IPS DF 6.9 (cell line): ENCODE measurements around the gene SPATA24.

Experiments
- DNase-seq: peaks from one replicate; pipeline ENCODE4 v3.0.0-alpha.2; 2013; ENCODE audit warnings: low read depth, low spot score
- H3K27ac ChIP-seq: one replicate; pipeline ENCODE4 v1.5.1; 2013; ENCODE audit warnings: low read length, control low read depth
- H3K27me3 ChIP-seq: 2 replicates; pipeline ENCODE4 v1.6.1; 2013; ENCODE audit warnings: mild to moderate bottlenecking, low read length; ENCODE audit not compliant: control insufficient read depth, insufficient read depth
- H3K36me3 ChIP-seq: 2 replicates; pipeline ENCODE4 v1.6.1; 2013; ENCODE audit warnings: low read length; ENCODE audit not compliant: control insufficient read depth, insufficient read depth
- H3K4me1 ChIP-seq: 2 replicates; pipeline ENCODE4 v1.6.1; 2013; ENCODE audit warnings: low read length; ENCODE audit not compliant: control insufficient read depth, insufficient read depth
- H3K4me3 ChIP-seq: 2 replicates; pipeline ENCODE4 v1.5.1; 2013; ENCODE audit warnings: mild to moderate bottlenecking, low read length
- H3K9me3 ChIP-seq: 2 replicates; pipeline ENCODE4 v1.6.1; 2013; ENCODE audit warnings: low read length, inconsistent platforms; ENCODE audit not compliant: control insufficient read depth, insufficient read depth
- WGBS: extraction: QIAGEN DNeasy Blood & Tissue Kit; methylation state at CpG from one replicate; pipeline ENCODE4 v1.1.7; 2013; ENCODE audit warnings: mixed read lengths, missing lambda C conversion rate; ENCODE audit not compliant: insufficient read length, insufficient coverage; 5-methylcytosine and 5-hydroxymethylcytosine counted together

Gene SPATA24

DNA sequence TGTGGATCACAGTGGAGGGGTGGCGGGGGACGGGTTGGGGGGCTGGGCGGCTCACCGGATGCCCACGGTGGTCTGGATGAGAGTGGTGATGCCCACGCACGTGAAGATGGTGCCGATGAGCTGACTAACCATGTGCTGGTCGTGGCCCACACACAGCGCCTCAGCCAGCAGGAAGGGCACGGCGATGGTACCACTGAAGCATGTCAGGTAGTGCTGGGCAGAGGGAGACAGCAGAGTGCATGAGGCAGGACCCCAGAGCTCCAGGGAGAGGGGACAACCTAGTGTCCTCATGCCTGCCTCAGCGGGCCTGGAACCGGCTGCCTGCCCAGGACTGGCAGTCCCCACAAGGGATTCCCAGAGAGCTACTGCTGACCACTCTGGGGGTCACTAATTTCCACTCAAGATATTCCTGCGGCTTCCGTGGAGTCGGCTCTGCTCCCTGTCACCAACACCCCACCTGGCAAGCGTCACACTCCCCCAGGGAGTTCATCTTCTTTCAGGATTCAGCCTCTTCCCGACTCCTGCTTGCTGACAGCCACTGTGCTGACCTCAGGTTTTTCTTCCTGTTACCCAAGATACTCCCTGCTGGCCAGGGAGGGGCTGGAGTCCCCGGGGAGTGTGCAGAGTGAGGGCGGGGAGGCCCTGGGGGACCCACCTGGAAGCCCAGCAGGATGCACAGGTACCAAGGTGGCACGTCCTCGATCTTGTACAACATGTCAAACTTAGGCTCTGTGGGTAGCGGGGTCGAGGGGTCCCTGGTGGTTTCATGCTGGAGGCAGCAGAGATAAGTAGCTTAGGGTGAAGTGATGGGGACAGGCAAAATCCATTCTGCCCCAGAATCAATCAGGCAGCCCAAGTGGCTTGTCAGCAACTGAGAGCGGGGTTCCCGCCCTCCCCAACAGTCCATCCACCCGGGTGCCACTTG lies 21.8 kb downstream of the SPATA24 start:
- no peaks in the 10 kb centered on the region for H3K27me3 ChIP-seq
- no CpG with 5 or more reads among the region's 28 CpGs for WGBS
- H3K36me3 ChIP-seq, result no peaks in the 10 kb centered on the region
- no peaks in the 10 kb centered on the region for H3K9me3 ChIP-seq
- no peak overlapping the region for H3K4me3 ChIP-seq
- no peak for DNase-seq
- H3K4me1 ChIP-seq, result no peaks in the 10 kb centered on the region
- no peak overlapping the region for H3K27ac ChIP-seq

DNA sequence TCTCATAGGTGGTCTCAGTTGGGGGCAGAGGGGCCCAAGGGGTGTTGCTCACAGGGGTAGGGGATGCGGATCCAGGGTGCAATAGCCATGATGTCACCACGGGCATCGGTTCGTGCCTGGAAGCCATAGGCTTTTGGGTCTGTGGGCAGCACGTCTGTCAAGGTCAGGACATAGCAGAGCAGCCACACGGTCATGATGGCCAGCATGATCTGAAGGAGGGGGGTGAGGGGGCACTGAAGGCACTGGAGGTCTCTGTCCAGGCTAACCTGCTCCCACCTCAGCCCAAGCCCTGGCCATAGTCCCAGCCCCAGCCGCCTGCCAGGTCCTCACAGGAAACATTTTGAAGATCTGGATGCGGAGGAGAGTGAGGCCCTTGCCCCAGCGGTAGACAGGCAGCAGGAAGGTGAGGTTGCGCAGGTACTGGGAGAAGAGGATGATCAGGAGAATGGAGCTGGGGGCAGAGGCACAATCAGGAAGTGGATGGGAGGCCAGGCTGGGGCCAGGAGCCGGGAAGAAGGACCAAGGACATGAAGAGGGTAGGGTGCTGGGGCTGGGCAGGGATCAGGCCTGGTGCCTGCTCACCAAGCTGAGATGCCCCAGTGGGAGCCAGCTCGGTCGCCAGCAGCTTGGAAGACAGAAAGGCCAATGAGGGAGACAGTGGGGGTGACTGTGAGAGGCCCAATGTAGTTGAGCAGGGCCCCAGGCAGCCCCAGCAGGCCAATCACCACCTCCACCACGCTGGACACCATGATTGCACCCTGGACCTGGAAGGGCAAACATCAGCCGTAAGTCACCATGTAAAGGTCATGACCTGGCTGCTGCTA lies 24.1 kb downstream of the SPATA24 start:
- H3K27ac ChIP-seq, result no peak overlapping the region
- no peak overlapping the region for H3K4me3 ChIP-seq
- H3K27me3 ChIP-seq, result no peaks in the 10 kb centered on the region
- no peaks in the 10 kb centered on the region for H3K9me3 ChIP-seq
- no peak for DNase-seq
- WGBS, result no CpG with 5 or more reads among the region's 15 CpGs
- no peaks in the 10 kb centered on the region for H3K4me1 ChIP-seq
- 0 out of 2 replicates have a peak, but pooled peaks cover 2% of the 10 kb centered on the region for H3K36me3 ChIP-seq

DNA sequence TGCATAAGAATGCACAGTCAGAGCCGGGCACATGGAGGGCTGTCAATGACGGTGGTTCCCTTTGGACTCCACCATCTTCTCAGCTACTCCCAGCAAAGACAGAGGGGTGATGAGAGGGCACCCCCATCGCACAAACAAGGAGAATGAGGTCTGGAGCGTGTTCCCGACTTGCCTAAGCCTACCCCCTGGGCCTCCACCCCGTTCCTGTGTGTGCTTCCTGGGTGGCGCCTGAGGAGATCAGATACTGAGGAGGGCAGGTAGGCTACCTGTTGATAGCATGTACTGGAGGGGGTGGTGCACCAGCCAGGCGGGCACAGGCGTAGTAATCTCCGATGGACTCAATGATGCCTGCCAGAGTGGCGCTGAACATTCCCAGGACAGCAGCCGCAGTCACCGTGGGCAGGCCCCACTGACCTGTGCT lies 24.9 kb downstream of the SPATA24 start:
- H3K27me3 ChIP-seq, result no peaks in the 10 kb centered on the region
- H3K4me3 ChIP-seq, result no peak overlapping the region
- H3K4me1 ChIP-seq, result no peaks in the 10 kb centered on the region
- H3K36me3 ChIP-seq, result 0 out of 2 replicates have a peak, but pooled peaks cover 2% of the 10 kb centered on the region
- H3K9me3 ChIP-seq, result no peaks in the 10 kb centered on the region
- DNase-seq, result no peak
- H3K27ac ChIP-seq, result no peak overlapping the region
- WGBS, result no CpG with 5 or more reads among the region's 13 CpGs

GRCh38 chr5:139378101-139378825 lies 25.6 kb downstream of the SPATA24 start:
- WGBS, result no CpG with 5 or more reads among the region's 47 CpGs
- Histone ChIP-seq H3K27me3 (no peaks in the 10 kb centered on the region), H3K36me3 (0 out of 2 replicates have a peak, but pooled peaks cover 2% of the 10 kb centered on the region), H3K9me3 (no peaks in the 10 kb centered on the region), H3K4me1 (no peaks in the 10 kb centered on the region), H3K4me3 (no peak overlapping the region), H3K27ac (no peak overlapping the region)
- DNase-seq, result no peak

DNA sequence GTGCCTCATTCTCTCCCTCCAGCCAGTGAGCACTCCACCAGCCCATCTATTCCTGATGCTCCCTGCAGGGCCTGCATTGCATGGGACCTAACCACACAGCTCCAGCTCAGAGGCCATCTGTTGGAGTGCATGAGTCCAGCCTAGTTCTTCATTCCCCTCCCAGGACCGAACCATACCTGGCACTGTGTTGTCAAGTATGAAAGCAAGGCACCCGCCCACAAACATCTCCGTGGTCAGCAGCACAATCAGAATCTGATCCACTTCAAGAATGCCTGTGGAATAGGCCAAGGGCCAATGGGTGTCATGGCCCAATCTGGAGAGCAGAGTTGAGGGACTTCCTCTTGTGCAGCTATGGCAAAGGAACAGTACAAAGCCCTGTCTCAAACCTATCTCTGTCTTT lies 26.7 kb downstream of the SPATA24 start:
- no peak for DNase-seq
- no peak overlapping the region for H3K27ac ChIP-seq
- no peak overlapping the region for H3K4me3 ChIP-seq
- H3K9me3 ChIP-seq, result no peaks in the 10 kb centered on the region
- WGBS, result no CpG with 5 or more reads among the region's 3 CpGs
- 0 out of 2 replicates have a peak, but pooled peaks cover 2% of the 10 kb centered on the region for H3K36me3 ChIP-seq
- no peaks in the 10 kb centered on the region for H3K4me1 ChIP-seq
- H3K27me3 ChIP-seq, result no peaks in the 10 kb centered on the region

DNA sequence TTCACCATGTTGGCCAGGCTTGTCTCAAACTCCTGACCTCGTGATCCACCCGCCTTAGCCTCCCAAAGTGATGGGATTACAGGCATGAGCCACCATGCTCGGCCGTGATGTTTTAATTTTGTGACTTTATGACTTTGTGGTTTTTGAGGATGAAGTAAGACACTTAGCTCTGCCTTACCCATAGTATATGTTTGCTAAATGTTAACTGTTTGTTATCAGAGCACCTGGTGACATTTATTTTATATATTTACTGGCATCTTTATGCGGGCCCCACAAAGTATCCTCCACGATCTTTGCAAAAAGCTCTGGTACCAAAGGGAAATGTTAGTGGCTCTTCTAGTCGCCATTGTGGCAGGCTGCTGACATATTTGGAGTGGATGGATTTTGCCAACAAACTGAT lies 27.5 kb downstream of the SPATA24 start:
- no peaks in the 10 kb centered on the region for H3K4me1 ChIP-seq
- H3K4me3 ChIP-seq, result no peak overlapping the region
- H3K9me3 ChIP-seq, result no peaks in the 10 kb centered on the region
- H3K27me3 ChIP-seq, result no peaks in the 10 kb centered on the region
- H3K27ac ChIP-seq, result no peak overlapping the region
- DNase-seq, result no peak
- peaks cover 4% of the 10 kb centered on the region; the same call in 1 of the 2 replicates for H3K36me3 ChIP-seq
- no CpG with 5 or more reads among the region's 7 CpGs for WGBS

GRCh38 chr5:139374909-139375308 lies 29.0 kb downstream of the SPATA24 start:
- no CpG with 5 or more reads among the region's 2 CpGs for WGBS
- no peak for DNase-seq
- Histone ChIP-seq H3K4me1 (no peaks in the 10 kb centered on the region), H3K36me3 (peaks cover 6% of the 10 kb centered on the region; the same call in 1 of the 2 replicates), H3K4me3 (no peak overlapping the region), H3K9me3 (no peaks in the 10 kb centered on the region), H3K27me3 (no peaks in the 10 kb centered on the region), H3K27ac (no peak overlapping the region)

GRCh38 chr5:139371482-139372435 lies 32.1 kb downstream of the SPATA24 start:
- WGBS, result no CpG with 5 or more reads among the region's 7 CpGs
- no peaks in the 10 kb centered on the region for H3K4me1 ChIP-seq
- no peak overlapping the region for H3K27ac ChIP-seq
- no peak overlapping the region for H3K4me3 ChIP-seq
- DNase-seq, result no peak
- H3K27me3 ChIP-seq, result no peaks in the 10 kb centered on the region
- H3K36me3 ChIP-seq, result peaks cover 7% of the 10 kb centered on the region; the same call in 1 of the 2 replicates
- no peaks in the 10 kb centered on the region for H3K9me3 ChIP-seq

DNA sequence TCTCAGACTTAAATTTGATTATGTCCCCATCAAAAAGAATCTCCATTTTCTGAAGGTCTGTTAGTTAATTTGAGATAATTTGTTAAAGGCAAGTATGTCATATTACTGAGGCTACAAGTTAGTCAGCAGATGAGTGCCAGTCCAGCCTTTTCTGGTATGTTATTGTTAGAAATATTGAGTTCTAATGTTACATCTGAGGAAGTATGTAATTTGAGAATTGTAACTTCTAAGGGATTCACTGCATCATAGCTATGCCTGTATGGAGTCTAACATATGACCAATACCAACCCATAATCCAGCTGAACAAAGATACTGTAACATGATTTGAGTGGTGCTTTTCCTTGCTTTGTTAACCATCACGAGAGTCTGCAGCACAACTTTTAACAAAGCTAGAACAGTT lies 34.7 kb downstream of the SPATA24 start:
- H3K9me3 ChIP-seq, result no peaks in the 10 kb centered on the region
- no peak for DNase-seq
- H3K27me3 ChIP-seq, result no peaks in the 10 kb centered on the region
- H3K27ac ChIP-seq, result no peak overlapping the region
- H3K4me3 ChIP-seq, result no peak overlapping the region
- WGBS, result no CpG with 5 or more reads among the region's 1 CpG
- no peaks in the 10 kb centered on the region for H3K4me1 ChIP-seq
- H3K36me3 ChIP-seq, result peaks cover 16% of the 10 kb centered on the region; the same call in 1 of the 2 replicates
